ENCODE results near the gene TBCD.

The TBCD gene

GRCh38 chr17:82972836-82973372 lies 221.0 kb downstream of the TBCD start:
- no peak overlapping the region for H3K27ac ChIP-seq
- no peak for TF ChIP-seq CTCF (conservative IDR thresholded peaks at IDR 0.05)

- no peak overlapping the region for H3K27ac ChIP-seq
- no peak for TF ChIP-seq CTCF (conservative IDR thresholded peaks at IDR 0.05)
Measured at GRCh38 chr17:82973456-82974135, 221.7 kb downstream of the TBCD start.

GRCh38 chr17:82974136-82974952 lies 222.5 kb downstream of the TBCD start:
- no peak for TF ChIP-seq CTCF (conservative IDR thresholded peaks at IDR 0.05)
- H3K27ac ChIP-seq: no peak overlapping the region

- H3K27ac ChIP-seq: no peak overlapping the region
- no peak for TF ChIP-seq CTCF (conservative IDR thresholded peaks at IDR 0.05)
Measured at GRCh38 chr17:82976982-82977488, 225.2 kb downstream of the TBCD start.

- H3K27ac ChIP-seq: no peak overlapping the region
- TF ChIP-seq CTCF (conservative IDR thresholded peaks at IDR 0.05): no peak
Measured at GRCh38 chr17:82977606-82978005, 225.7 kb downstream of the TBCD start.

- no peak for TF ChIP-seq CTCF (conservative IDR thresholded peaks at IDR 0.05)
Measured at GRCh38 chr17:82978765-82979349, 227.0 kb downstream of the TBCD start.

GRCh38 chr17:82979718-82980117 lies 227.9 kb downstream of the TBCD start:
- no peak overlapping the region for H3K27ac ChIP-seq
- no peak for TF ChIP-seq CTCF (conservative IDR thresholded peaks at IDR 0.05)

More at GRCh38 chr17:82978765-82979349, 227.0 kb downstream of the TBCD start:
- no peak overlapping the region for H3K27ac ChIP-seq

Measured in VCaP (cell line).